IMR-90 (cell line): Measurements from ENCODE around the gene KRT27. TPM values are rescaled to one million over a fixed set of nuclear protein-coding genes. Genes with fewer than 3 reads are reported as not detected.
A peak's percentile ranks its signal among the peaks of the same experiment; 100 is the strongest.
"Not testable (repeated sequence)": the region's sequence is repeated elsewhere in the genome, so short reads cannot be mapped to it uniquely, and the experiment has no call there.

Experiments
- ATAC-seq: fragments of 200-7000 bp; cut with Tn5 transposase; 2 replicates; pipeline ENCODE4 v1.9.1; 2020; ENCODE audit warnings: low read depth, mild to moderate bottlenecking, moderate library complexity
- BruUV-seq: library from RNA; stranded (reverse); fragments of 400-500 nt; replicated peaks from 2 replicates; lab custom pipeline; 2021; lab: Mats Ljungman, UMichigan
- CTCF ChIA-PET: fragments of 300-600 bp; formaldehyde crosslinking; extraction: SDS; loops from one replicate; lab custom pipeline; 2021; ENCODE audit warnings: antibody characterized with exemption; lab: Yijun Ruan, JAX
- POLR2A ChIA-PET: fragments of 300-600 bp; sonication (Branson Sonifier 250); formaldehyde crosslinking; loops from one replicate; lab custom pipeline; 2022; ENCODE audit warnings: antibody characterized with exemption; ENCODE audit not compliant: unreplicated experiment; lab: Charles Lee
- DNase-seq: peaks from one replicate; pipeline ENCODE4 v3.0.0; 2013
- H2AFZ ChIP-seq: replicated peaks from 2 replicates; pipeline ENCODE3; 2013; ENCODE audit warnings: low read length, mild to moderate bottlenecking; ENCODE audit not compliant: poor library complexity
- H2AK5ac ChIP-seq: 2 replicates; pipeline ENCODE4 v1.6.1; 2013; ENCODE audit warnings: low read depth, low read length, inconsistent platforms
- H2AK9ac ChIP-seq: replicated peaks from 2 replicates; pipeline ENCODE3; 2013; ENCODE audit warnings: mild to moderate bottlenecking, low read depth, low read length, moderate library complexity; ENCODE audit not compliant: poor library complexity
- H2BK120ac ChIP-seq: 2 replicates; pipeline ENCODE4 v1.6.1; 2013; ENCODE audit warnings: low read depth, low read length, inconsistent platforms
- H2BK15ac ChIP-seq: 3 replicates; pipeline ENCODE4 v1.6.1; 2013; ENCODE audit warnings: low read depth, low read length, inconsistent platforms
- H2BK20ac ChIP-seq: 2 replicates; pipeline ENCODE4 v1.6.1; 2013; ENCODE audit warnings: low read depth, mild to moderate bottlenecking, inconsistent platforms, low read length, moderate library complexity
- H2BK5ac ChIP-seq: 2 replicates; pipeline ENCODE4 v1.6.1; 2013; ENCODE audit warnings: mild to moderate bottlenecking, low read depth, low read length, inconsistent platforms; ENCODE audit not compliant: poor library complexity, severe bottlenecking
- H3K14ac ChIP-seq: replicated peaks from 2 replicates; pipeline ENCODE4 v1.6.1; 2013; ENCODE audit warnings: low read depth, low read length, inconsistent platforms
- H3K18ac ChIP-seq: 2 replicates; pipeline ENCODE4 v1.6.1; 2013; ENCODE audit warnings: low read depth, low read length, control low read depth
- H3K23ac ChIP-seq: 2 replicates; pipeline ENCODE4 v1.6.1; 2013; ENCODE audit warnings: low read depth, low read length, inconsistent platforms
- H3K27ac ChIP-seq: 2 replicates; pipeline ENCODE4 v1.5.1; 2013; ENCODE audit warnings: mild to moderate bottlenecking, control low read depth, low read length; ENCODE audit not compliant: insufficient read depth
- H3K27me3 ChIP-seq: 2 replicates; pipeline ENCODE4 v1.6.1; 2013; ENCODE audit warnings: low read length; ENCODE audit not compliant: control insufficient read depth, insufficient read depth
- H3K36me3 ChIP-seq: 2 replicates; pipeline ENCODE4 v1.6.1; 2013; ENCODE audit warnings: low read length, mixed read lengths; ENCODE audit not compliant: control insufficient read depth, insufficient read depth
- H3K4ac ChIP-seq: 2 replicates; pipeline ENCODE4 v1.6.1; 2013; ENCODE audit warnings: low read depth, low read length, inconsistent platforms
- H3K4me1 ChIP-seq: 2 replicates; pipeline ENCODE4 v1.6.1; 2013; ENCODE audit warnings: low read length, mixed read lengths; ENCODE audit not compliant: control insufficient read depth, insufficient read depth
- H3K4me2 ChIP-seq: 2 replicates; pipeline ENCODE4 v1.6.1; 2013; ENCODE audit warnings: low read depth, mild to moderate bottlenecking, control low read depth, low read length, moderate library complexity
- H3K4me3 ChIP-seq: 2 replicates; pipeline ENCODE4 v1.5.1; 2013; ENCODE audit warnings: low read depth, mild to moderate bottlenecking, control low read depth, low read length, moderate library complexity; ENCODE audit not compliant: insufficient read depth
- H3K56ac ChIP-seq: 2 replicates; pipeline ENCODE4 v1.6.1; 2013; ENCODE audit warnings: low read length, inconsistent platforms; ENCODE audit not compliant: insufficient read depth; ENCODE audit errors: extremely low read depth
- H3K79me1 ChIP-seq, 2 experiments: 2 replicates each; pipeline ENCODE4 v1.6.1; 2013; ENCODE audit warnings: low read length in 2 of 2, inconsistent platforms in 1 of 2, low read depth in 1 of 2
- H3K9ac ChIP-seq: 2 replicates; pipeline ENCODE4 v1.6.1; 2013; ENCODE audit warnings: low read depth, low read length, control low read depth
- H3K9me1 ChIP-seq: 2 replicates; pipeline ENCODE4 v1.6.1; 2013; ENCODE audit warnings: low read length, inconsistent platforms; ENCODE audit not compliant: insufficient read depth
- H3K9me3 ChIP-seq: 2 replicates; pipeline ENCODE4 v1.6.1; 2013; ENCODE audit warnings: low read length; ENCODE audit not compliant: control insufficient read depth, insufficient read depth
- H4K20me1 ChIP-seq: 2 replicates; pipeline ENCODE4 v1.6.1; 2013; ENCODE audit warnings: low read length, inconsistent platforms; ENCODE audit not compliant: insufficient read depth
- H4K5ac ChIP-seq: 2 replicates; pipeline ENCODE4 v1.6.1; 2013; ENCODE audit warnings: mild to moderate bottlenecking, low read depth, low read length, control low read depth
- H4K8ac ChIP-seq, 2 experiments: 2 replicates each; pipeline ENCODE4 v1.6.1; 2013; ENCODE audit warnings: low read depth in 2 of 2, low read length in 2 of 2, control low read depth in 1 of 2, inconsistent platforms in 1 of 2
- H4K91ac ChIP-seq: 2 replicates; pipeline ENCODE4 v1.6.1; 2013; ENCODE audit warnings: low read depth, low read length, inconsistent platforms; ENCODE audit not compliant: insufficient read depth
- CEBPB ChIP-seq: IDR thresholded peaks from 2 replicates; pipeline ENCODE4 v1.6.1; 2012; ENCODE audit warnings: low read depth, low read length, improper control_type of control experiment
- CTCF ChIP-seq: conservative IDR thresholded peaks from 2 replicates; pipeline ENCODE4 v1.5.1; 2012; ENCODE audit warnings: mild to moderate bottlenecking, low read depth, low read length, improper control_type of control experiment
- MAFK ChIP-seq: IDR thresholded peaks from 2 replicates; pipeline ENCODE4 v1.6.1; 2012; ENCODE audit warnings: low read depth, low read length, improper control_type of control experiment
- MAZ ChIP-seq: IDR thresholded peaks from 2 replicates; pipeline ENCODE4 v1.6.1; 2012; ENCODE audit warnings: low read depth, mild to moderate bottlenecking, low read length, improper control_type of control experiment, moderate library complexity, borderline replicate concordance
- POLR2A ChIP-seq: IDR thresholded peaks from 2 replicates; pipeline ENCODE4 v1.6.1; 2012; ENCODE audit warnings: mild to moderate bottlenecking, low read depth, low read length
- RFX5 ChIP-seq: IDR thresholded peaks from 2 replicates; pipeline ENCODE4 v1.8.0; 2012; ENCODE audit warnings: low read depth, mild to moderate bottlenecking, low read length, moderate library complexity
- USF2 ChIP-seq: fragments of 150-350 bp; IDR thresholded peaks from 2 replicates; pipeline ENCODE4 v1.6.1; 2017; ENCODE audit warnings: mild to moderate bottlenecking, antibody characterized with exemption, low read length, low read depth
- WGBS, 2 experiments: methylation state at CpG; one replicate each; pipeline versions ENCODE4 v1.1.5 to v1.1.7; 2013; ENCODE audit warnings: missing lambda C conversion rate in 2 of 2; ENCODE audit not compliant: insufficient read length in 1 of 2; ENCODE audit errors: extremely low coverage in 2 of 2; 5-methylcytosine and 5-hydroxymethylcytosine counted together
- dilution Hi-C: fragments of 300-500 bp; cut with HindIII; formaldehyde crosslinking; loops from one replicate; pipeline ENCODE4 v1.14.3; 2018; ENCODE audit warnings: low sequenced_read_pairs; ENCODE audit not compliant: unreplicated experiment
- in situ Hi-C: fragments of 300-500 bp; cut with MboI; formaldehyde crosslinking; loops from 3 replicates; pipeline ENCODE4 v1.14.3; 2019; ENCODE audit warnings: low sequenced_read_pairs, inconsistent platforms, mixed read lengths
- intact Hi-C: fragments of 100-400 bp; cut with micrococcal nuclease; formaldehyde crosslinking; loops from 2 replicates; pipeline ENCODE4 v1.10.0; 2022
- polyA plus RNA-seq, 3 experiments: library from polyadenylated mRNA; depleted of rRNA; stranded (reverse); fragments of >200 nt; gene quantifications; 2 replicates each; pipeline ENCODE4 v1.2.3, GENCODE V29; 2012; ENCODE audit warnings: low replicate concordance in 1 of 3
- total RNA-seq: library from RNA; depleted of rRNA; stranded (reverse); fragments of >200 nt; gene quantifications from 2 replicates; pipeline ENCODE4 v1.2.3, GENCODE V29; 2012

The KRT27 gene
- total and polyA plus RNA-seq, 2 of the 4 experiments (the other 2 are of a cell fraction), result not detected

GRCh38 chr17:40815381-40815780, 33.0 kb upstream of the KRT27 start:
- Histone ChIP-seq H4K5ac (no peak overlapping the region), H2AK5ac (peak overlapping the region; percentile 31; the same call in 1 of the 2 replicates), H4K91ac (no peak overlapping the region), H3K56ac (no peak overlapping the region), H3K79me1 (peaks cover 25 to 26% of the 10 kb centered on the region in 2 experiments), H2BK120ac (no peak overlapping the region), H3K9me1 (no peaks in the 10 kb centered on the region; the same call in 1 of the 2 replicates), H3K4me2 (no peak overlapping the region), H3K4me1 (peaks cover 1% of the 10 kb centered on the region; the same call in 1 of the 2 replicates), H4K8ac (no peak overlapping the region), H3K18ac (no peak overlapping the region), H3K9ac (no peak overlapping the region), H3K9me3 (no peaks in the 10 kb centered on the region), H3K36me3 (peaks cover 9% of the 10 kb centered on the region), H4K20me1 (no peaks in the 10 kb centered on the region), H3K4me3 (no peak overlapping the region), H3K23ac (no peak overlapping the region), H3K27me3 (no peaks in the 10 kb centered on the region), H2BK5ac (no peak overlapping the region), H3K4ac (no peak overlapping the region), H3K14ac (no peak overlapping the region), H2BK20ac (no peak overlapping the region), H3K27ac (no peak overlapping the region), H2AFZ (no peak overlapping the region), H2AK9ac (no peak overlapping the region), H2BK15ac (no peak overlapping the region)
- ChIA-PET CTCF (no interaction called here), POLR2A (no interaction called here)
- TF ChIP-seq USF2 (no peak), CEBPB (no peak), CTCF (no peak), MAZ (no peak), RFX5 (no peak), MAFK (no peak), POLR2A (no peak)
- dilution Hi-C loops, result no loop called here
- no CpG with 5 or more reads among the region's 1 CpG for WGBS, 2 experiments
- intact Hi-C loops, result no loop called here
- no peak for DNase-seq
- ATAC-seq, result no peak
- BruUV-seq, result no TSS peak
- in situ Hi-C loops, result no loop called here

- intact Hi-C loops, H3K4me3 ChIP-seq, H3K18ac ChIP-seq, DNase-seq, H3K4me2 ChIP-seq, ATAC-seq, H3K4me1 ChIP-seq, H3K27me3 ChIP-seq, H4K20me1 ChIP-seq, H3K23ac ChIP-seq, POLR2A ChIA-PET, H2BK15ac ChIP-seq, dilution Hi-C loops, H3K4ac ChIP-seq, H3K9me3 ChIP-seq, H2BK20ac ChIP-seq, H3K36me3 ChIP-seq, H3K27ac ChIP-seq, H4K8ac ChIP-seq, H3K56ac ChIP-seq, in situ Hi-C loops, H4K91ac ChIP-seq, H4K5ac ChIP-seq, H2AFZ ChIP-seq, H2BK5ac ChIP-seq, H3K9ac ChIP-seq, H2AK5ac ChIP-seq, H3K14ac ChIP-seq, H3K9me1 ChIP-seq, BruUV-seq, H2AK9ac ChIP-seq, H2BK120ac ChIP-seq: not testable (repeated sequence)
- CTCF ChIA-PET, result interaction anchor here (0.6 kb wide), 1 partner anchor 12 kb away, joined by 3 read pairs; no protein-coding TSS in a partner anchor
- H3K79me1 ChIP-seq, result peaks cover 18 to 19% of the 10 kb centered on the region in 2 experiments
- no CpG with 5 or more reads among the region's 3 CpGs for WGBS, 2 experiments
These were observed 32.3 kb upstream of the KRT27 start for GRCh38 chr17:40814657-40815056.
